Measurements from ENCODE around the gene CD200R1.

CD200R1 gene, protein sequence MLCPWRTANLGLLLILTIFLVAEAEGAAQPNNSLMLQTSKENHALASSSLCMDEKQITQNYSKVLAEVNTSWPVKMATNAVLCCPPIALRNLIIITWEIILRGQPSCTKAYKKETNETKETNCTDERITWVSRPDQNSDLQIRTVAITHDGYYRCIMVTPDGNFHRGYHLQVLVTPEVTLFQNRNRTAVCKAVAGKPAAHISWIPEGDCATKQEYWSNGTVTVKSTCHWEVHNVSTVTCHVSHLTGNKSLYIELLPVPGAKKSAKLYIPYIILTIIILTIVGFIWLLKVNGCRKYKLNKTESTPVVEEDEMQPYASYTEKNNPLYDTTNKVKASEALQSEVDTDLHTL

DNA sequence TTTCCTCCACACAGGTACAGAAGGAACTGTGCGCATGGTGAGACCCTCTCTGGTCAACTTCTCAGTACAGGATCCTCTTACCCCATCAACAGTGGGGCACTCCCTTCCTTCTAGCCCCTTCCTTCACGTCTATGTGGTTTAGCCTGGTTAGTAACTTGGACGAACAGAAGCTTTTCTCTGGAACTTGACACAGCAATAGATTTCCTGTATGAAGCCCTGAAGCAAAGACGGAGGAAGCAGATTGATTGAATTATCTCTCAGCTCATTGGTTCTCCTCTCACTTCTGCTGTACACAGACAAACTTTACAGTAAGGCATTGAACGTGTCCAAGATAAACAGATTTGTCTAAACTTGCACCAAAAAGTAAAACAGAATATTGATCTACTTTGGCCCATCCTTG is at the start of gene CD200R1:
Gene CD200R1, minus strand, starts transcription at position 210 of the 400 bp plus-strand sequence. CDS start 246 bp downstream, outside the sequence.
- Histone ChIP-seq H3K36me3 (ENCODE audit: control insufficient read depth, insufficient read depth, low read length) (no peaks in the 10 kb centered on the region), H3K4me3 (ENCODE audit: low read length) (no peak within 1 kb of the TSS), H3K4me1 (ENCODE audit: control insufficient read depth, insufficient read depth, low read length) (no peaks in the 10 kb centered on the region), H3K27ac (ENCODE audit: low read length) (no peak within 1 kb of the TSS), H3K27me3 (ENCODE audit: control insufficient read depth, insufficient read depth, low read length) (no peaks in the 10 kb centered on the region), H3K9me3 (ENCODE audit: control insufficient read depth, insufficient read depth, low read length) (no peaks in the 10 kb centered on the region)
- DNase-seq (ENCODE audit: low read depth, low spot score) = no peak
- no CpG with 5 or more reads among the region's 5 CpGs for WGBS (ENCODE audit: insufficient coverage, insufficient read length)

DNA sequence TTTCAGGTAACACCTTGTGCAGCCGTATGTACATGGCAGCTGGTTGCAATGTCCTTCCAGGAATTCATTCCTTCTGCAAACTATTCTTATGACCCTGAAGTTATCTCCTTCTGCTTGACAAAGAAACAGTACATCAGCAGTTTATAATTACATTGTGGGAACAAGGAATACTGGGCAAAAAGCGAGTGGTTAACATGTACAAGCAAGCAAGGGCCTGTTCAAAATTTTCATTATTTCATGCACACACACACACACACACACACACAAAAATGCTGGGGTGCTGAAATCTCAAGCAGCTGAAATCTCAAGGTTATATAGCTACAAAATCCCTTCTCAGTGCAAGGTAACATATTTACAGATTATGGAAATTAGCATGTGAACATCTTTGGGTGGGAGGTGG is 46.6 kb upstream of the CD200R1 start:
- no peaks in the 10 kb centered on the region for H3K27me3 ChIP-seq (ENCODE audit: control insufficient read depth, insufficient read depth, low read length)
- DNase-seq (ENCODE audit: low read depth, low spot score) = no peak
- no peak overlapping the region for H3K27ac ChIP-seq (ENCODE audit: low read length)
- no peaks in the 10 kb centered on the region for H3K9me3 ChIP-seq (ENCODE audit: control insufficient read depth, insufficient read depth, low read length)
- H3K4me1 ChIP-seq (ENCODE audit: control insufficient read depth, insufficient read depth, low read length) = no peaks in the 10 kb centered on the region
- no peak overlapping the region for H3K4me3 ChIP-seq (ENCODE audit: low read length)
- WGBS (ENCODE audit: insufficient coverage, insufficient read length) = no CpG with 5 or more reads among the region's 2 CpGs
- H3K36me3 ChIP-seq (ENCODE audit: control insufficient read depth, insufficient read depth, low read length) = no peaks in the 10 kb centered on the region

DNA sequence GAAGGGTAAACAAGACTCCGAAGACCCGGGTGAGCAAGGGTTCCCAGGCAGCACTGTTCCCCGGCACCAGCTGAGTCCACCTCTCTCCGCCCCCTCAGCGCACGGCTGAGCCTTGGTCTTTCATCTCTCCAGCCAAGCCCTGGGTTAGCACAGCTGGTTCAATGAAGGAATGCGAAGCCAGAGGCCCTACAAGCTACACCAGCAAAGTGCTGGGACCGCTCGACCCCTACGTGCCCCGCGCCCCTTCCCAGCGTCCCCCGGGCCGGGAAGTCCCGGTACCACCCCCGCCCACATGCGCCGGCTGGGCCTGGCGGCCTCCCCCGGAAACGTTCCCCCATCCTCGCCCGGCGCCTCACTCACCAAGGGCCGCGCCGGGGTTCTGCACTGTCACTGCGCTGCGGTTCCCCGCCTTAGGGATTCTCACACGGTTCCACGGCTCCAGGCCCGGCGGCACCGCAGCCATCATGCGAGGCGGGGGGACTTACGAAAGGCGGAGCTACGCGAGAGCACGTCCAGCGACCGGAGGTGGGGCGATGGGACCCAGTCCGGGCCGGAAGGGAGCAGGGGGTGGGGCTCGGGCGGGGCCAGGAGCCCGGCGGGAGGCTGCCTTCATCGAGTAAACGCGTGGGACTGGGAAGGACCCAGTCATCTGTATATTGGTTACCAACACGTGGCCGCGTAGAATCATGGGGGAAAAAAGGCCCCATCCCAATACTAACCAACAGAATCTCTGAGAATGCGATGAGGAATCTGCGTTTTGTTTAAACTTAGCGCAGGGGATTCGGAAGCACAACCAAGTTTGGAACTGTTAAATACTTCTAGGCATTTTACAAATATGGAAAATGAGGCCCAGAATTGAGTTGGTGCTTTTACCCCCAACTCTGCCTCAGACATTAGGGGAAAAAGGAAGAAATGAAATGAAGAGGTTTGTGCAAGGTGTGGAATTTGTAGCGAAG is 44.6 kb upstream of the CD200R1 start:
- Histone ChIP-seq H3K9me3 (ENCODE audit: control insufficient read depth, insufficient read depth, low read length) (no peaks in the 10 kb centered on the region), H3K4me3 (ENCODE audit: low read length) (peak overlapping the region; percentile 89; the same call in 1 of the 2 replicates), H3K36me3 (ENCODE audit: control insufficient read depth, insufficient read depth, low read length) (no peaks in the 10 kb centered on the region; the same call in 1 of the 2 replicates), H3K4me1 (ENCODE audit: control insufficient read depth, insufficient read depth, low read length) (no peaks in the 10 kb centered on the region), H3K27me3 (ENCODE audit: control insufficient read depth, insufficient read depth, low read length) (no peaks in the 10 kb centered on the region), H3K27ac (ENCODE audit: low read length) (no peak overlapping the region)
- peak; percentile 74 for DNase-seq (ENCODE audit: low read depth, low spot score)
- 100% methylated on average over 1 of the region's 63 CpGs for WGBS (ENCODE audit: insufficient coverage, insufficient read length)

DNA sequence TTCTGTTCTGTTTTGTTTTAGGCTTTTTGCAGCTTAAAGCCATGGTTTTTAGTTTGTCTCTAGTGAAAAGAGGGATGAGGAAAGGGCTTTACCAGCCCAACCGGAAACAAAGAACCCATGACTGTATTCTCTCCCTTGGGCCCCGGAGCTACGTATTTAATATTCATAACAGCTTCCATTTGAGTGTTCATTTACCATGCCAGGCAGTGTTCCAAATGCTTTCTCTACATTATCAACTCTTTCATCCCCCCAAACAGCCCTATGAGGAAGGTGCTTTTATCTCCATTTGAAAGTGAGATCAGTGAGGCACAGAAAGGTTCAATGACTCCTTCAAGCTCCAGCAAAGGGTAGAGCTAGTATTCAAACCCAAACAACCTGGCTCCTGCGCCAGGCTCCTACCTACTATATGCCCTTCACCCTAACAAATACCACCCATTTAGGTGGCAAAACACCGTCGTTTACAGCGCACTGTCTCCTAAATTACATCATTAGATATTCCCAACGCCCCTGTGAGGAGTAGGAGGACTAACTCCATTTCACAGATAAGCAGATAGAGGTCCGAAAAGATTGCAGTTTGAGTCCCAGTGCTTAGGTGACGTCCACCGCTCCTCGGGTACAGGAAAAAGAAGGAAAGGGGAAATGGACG is 43.8 kb upstream of the CD200R1 start:
- H3K27me3 ChIP-seq (ENCODE audit: control insufficient read depth, insufficient read depth, low read length) = no peaks in the 10 kb centered on the region
- H3K36me3 ChIP-seq (ENCODE audit: control insufficient read depth, insufficient read depth, low read length) = no peaks in the 10 kb centered on the region; the same call in 1 of the 2 replicates
- H3K9me3 ChIP-seq (ENCODE audit: control insufficient read depth, insufficient read depth, low read length) = no peaks in the 10 kb centered on the region
- no peaks in the 10 kb centered on the region for H3K4me1 ChIP-seq (ENCODE audit: control insufficient read depth, insufficient read depth, low read length)
- no CpG with 5 or more reads among the region's 13 CpGs for WGBS (ENCODE audit: insufficient coverage, insufficient read length)
- H3K27ac ChIP-seq (ENCODE audit: low read length) = no peak overlapping the region
- peak overlapping the region; percentile 89; the same call in 1 of the 2 replicates for H3K4me3 ChIP-seq (ENCODE audit: low read length)
- no peak for DNase-seq (ENCODE audit: low read depth, low spot score)

DNA sequence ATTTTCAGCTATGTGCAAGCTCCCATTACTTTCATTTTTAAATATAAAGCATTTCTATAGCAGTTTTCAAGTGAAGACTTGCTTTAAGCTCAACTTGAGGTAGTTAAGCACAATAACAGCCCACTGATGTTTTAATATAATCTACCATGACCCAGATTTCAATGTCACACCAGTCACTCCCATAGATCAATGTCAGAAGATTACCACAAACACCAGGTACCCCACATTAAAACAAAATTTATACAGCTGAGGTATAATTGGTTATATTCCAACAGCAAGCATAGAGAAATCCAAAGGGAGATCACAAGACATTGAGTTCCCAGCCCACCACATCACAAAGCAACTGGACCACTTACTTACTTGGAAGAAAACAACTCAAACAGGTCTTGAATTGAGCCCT is 38.7 kb upstream of the CD200R1 start:
- DNase-seq (ENCODE audit: low read depth, low spot score) = no peak
- H3K36me3 ChIP-seq (ENCODE audit: control insufficient read depth, insufficient read depth, low read length) = peaks cover 5% of the 10 kb centered on the region; the same call in 1 of the 2 replicates

DNA sequence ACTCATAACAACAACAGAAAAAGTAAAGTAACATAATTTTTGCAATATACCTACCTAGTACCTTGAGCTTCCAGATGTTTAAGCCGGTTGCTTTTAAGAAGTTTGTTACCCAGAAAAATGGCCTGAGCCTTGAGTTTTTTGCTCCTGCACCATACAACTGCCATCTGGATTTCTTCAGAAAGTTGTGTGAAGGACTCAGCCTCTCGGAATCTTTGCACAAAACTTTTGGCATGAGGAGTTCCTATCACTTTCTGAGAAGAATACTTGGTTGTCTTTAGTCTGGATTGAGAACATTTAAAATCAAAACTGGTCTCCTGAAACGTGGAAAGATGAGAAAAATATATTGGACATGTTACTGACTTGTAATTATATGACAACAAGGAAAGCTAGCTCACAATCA is 33.2 kb upstream of the CD200R1 start:
- no peaks in the 10 kb centered on the region for H3K9me3 ChIP-seq (ENCODE audit: control insufficient read depth, insufficient read depth, low read length)
- H3K27ac ChIP-seq (ENCODE audit: low read length) = no peak overlapping the region
- WGBS (ENCODE audit: insufficient coverage, insufficient read length) = no CpG with 5 or more reads among the region's 3 CpGs
- peaks cover 20% of the 10 kb centered on the region for H3K36me3 ChIP-seq (ENCODE audit: control insufficient read depth, insufficient read depth, low read length)
- no peak overlapping the region for H3K4me3 ChIP-seq (ENCODE audit: low read length)
- no peak for DNase-seq (ENCODE audit: low read depth, low spot score)
- H3K4me1 ChIP-seq (ENCODE audit: control insufficient read depth, insufficient read depth, low read length) = no peaks in the 10 kb centered on the region
- no peaks in the 10 kb centered on the region for H3K27me3 ChIP-seq (ENCODE audit: control insufficient read depth, insufficient read depth, low read length)

More for the DNA sequence above, 38.7 kb upstream of the CD200R1 start:
- Histone ChIP-seq H3K27me3 (ENCODE audit: control insufficient read depth, insufficient read depth, low read length) (no peaks in the 10 kb centered on the region), H3K4me3 (ENCODE audit: low read length) (no peak overlapping the region), H3K9me3 (ENCODE audit: control insufficient read depth, insufficient read depth, low read length) (no peaks in the 10 kb centered on the region), H3K4me1 (ENCODE audit: control insufficient read depth, insufficient read depth, low read length) (no peaks in the 10 kb centered on the region), H3K27ac (ENCODE audit: low read length) (no peak overlapping the region)

DNA sequence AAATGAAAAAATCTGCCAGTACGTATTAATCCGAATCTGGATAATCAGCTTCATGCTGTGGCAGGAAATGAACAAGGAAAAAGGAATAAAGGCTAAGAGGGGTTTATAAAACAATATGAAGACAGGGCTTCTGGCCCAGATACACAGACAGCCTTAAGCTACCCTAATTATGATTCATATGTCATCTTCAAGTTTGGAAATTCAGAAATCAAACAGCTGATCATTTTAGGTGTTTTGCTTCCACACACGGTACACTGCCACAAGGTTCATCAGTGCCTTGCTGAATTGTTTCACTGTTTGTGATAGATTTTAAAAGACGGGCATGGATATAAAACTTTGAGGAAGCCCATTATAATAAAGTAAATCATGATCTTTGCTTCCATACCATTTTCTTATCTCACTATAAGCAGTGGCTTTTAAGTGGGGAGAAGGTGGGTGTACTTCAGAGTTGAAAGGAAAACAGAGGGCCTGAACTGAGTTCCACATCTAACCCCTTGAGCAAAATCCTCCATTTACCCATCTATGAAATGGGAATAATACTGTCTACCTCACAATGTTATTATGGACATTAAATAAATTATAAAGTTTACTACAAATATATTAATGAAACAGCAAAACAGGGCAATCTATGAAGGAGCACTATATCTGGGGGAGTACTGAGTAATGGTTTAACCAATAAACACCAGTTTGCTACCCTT is 31.6 kb upstream of the CD200R1 start:
- no CpG with 5 or more reads among the region's 4 CpGs for WGBS (ENCODE audit: insufficient coverage, insufficient read length)
- no peaks in the 10 kb centered on the region for H3K9me3 ChIP-seq (ENCODE audit: control insufficient read depth, insufficient read depth, low read length)
- H3K36me3 ChIP-seq (ENCODE audit: control insufficient read depth, insufficient read depth, low read length) = peaks cover 15% of the 10 kb centered on the region
- H3K27me3 ChIP-seq (ENCODE audit: control insufficient read depth, insufficient read depth, low read length) = no peaks in the 10 kb centered on the region
- H3K4me3 ChIP-seq (ENCODE audit: low read length) = no peak overlapping the region
- no peak overlapping the region for H3K27ac ChIP-seq (ENCODE audit: low read length)
- no peak for DNase-seq (ENCODE audit: low read depth, low spot score)
- H3K4me1 ChIP-seq (ENCODE audit: control insufficient read depth, insufficient read depth, low read length) = no peaks in the 10 kb centered on the region

DNA sequence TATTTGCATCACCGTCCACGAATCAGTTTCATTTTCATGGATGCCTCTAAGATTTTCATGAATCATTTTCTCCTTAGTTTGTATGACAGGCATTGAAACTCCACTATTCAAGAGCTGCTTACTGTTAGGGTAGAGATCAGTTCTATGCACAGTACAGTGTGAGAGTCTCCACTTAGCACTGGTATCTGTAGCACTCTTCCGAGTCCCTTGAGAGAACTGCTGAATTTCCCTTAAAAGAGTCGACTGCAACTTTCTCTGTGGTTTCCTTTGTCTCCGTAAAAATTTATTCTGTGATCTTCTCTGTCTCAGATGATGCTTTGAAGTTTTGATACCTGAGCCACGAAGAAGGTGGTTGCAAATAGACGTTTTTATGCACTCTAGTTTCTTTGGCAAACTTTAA is 30.7 kb upstream of the CD200R1 start:
- Histone ChIP-seq H3K4me3 (ENCODE audit: low read length) (no peak overlapping the region), H3K4me1 (ENCODE audit: control insufficient read depth, insufficient read depth, low read length) (no peaks in the 10 kb centered on the region), H3K9me3 (ENCODE audit: control insufficient read depth, insufficient read depth, low read length) (no peaks in the 10 kb centered on the region), H3K27me3 (ENCODE audit: control insufficient read depth, insufficient read depth, low read length) (no peaks in the 10 kb centered on the region), H3K36me3 (ENCODE audit: control insufficient read depth, insufficient read depth, low read length) (peaks cover 15% of the 10 kb centered on the region), H3K27ac (ENCODE audit: low read length) (no peak overlapping the region)
- no CpG with 5 or more reads among the region's 7 CpGs for WGBS (ENCODE audit: insufficient coverage, insufficient read length)
- DNase-seq (ENCODE audit: low read depth, low spot score) = no peak

DNA sequence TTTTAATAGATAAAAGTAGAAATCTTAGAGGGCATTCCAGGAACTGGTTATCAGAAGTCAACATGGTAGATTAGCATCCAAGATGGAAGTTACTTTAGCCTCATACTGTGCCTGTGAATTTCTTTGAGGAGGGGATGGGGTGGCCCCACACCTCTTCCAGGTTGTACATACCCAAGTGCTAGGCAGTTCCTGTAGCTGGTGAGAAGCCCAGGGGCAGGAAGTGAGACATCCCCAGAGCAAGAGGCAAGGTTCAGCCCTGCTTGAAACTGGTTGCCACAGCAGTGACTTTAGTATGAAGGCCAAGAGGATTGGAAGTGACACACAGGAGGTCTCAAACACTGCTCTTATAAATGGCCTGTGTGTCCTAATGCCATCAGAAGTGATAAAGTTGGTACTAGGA is 27.8 kb upstream of the CD200R1 start:
- Histone ChIP-seq H3K27ac (ENCODE audit: low read length) (no peak overlapping the region), H3K9me3 (ENCODE audit: control insufficient read depth, insufficient read depth, low read length) (no peaks in the 10 kb centered on the region), H3K4me1 (ENCODE audit: control insufficient read depth, insufficient read depth, low read length) (no peaks in the 10 kb centered on the region), H3K36me3 (ENCODE audit: control insufficient read depth, insufficient read depth, low read length) (peaks cover 14% of the 10 kb centered on the region), H3K27me3 (ENCODE audit: control insufficient read depth, insufficient read depth, low read length) (no peaks in the 10 kb centered on the region), H3K4me3 (ENCODE audit: low read length) (no peak overlapping the region)
- DNase-seq (ENCODE audit: low read depth, low spot score) = no peak

DNA sequence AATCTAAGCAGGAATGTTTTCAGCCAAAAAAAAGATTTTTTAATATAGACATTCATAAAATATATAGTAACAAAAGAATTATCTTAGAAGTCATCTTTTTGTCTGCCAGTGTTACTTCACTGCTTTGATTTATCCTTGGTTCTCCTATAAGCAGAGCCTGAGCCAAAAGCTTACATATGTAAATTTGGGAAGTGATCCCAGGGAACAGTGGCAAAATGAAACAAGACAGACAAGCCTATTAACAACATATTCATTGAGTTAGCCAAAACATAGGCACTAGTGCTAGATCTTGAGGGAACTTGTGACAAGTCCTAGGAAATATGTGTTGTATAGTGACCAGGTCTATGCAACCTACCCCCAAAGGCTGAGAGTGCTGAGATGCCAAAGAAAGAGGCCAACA is 27.1 kb upstream of the CD200R1 start:
- Histone ChIP-seq H3K27me3 (ENCODE audit: control insufficient read depth, insufficient read depth, low read length) (no peaks in the 10 kb centered on the region), H3K4me1 (ENCODE audit: control insufficient read depth, insufficient read depth, low read length) (no peaks in the 10 kb centered on the region), H3K9me3 (ENCODE audit: control insufficient read depth, insufficient read depth, low read length) (no peaks in the 10 kb centered on the region), H3K4me3 (ENCODE audit: low read length) (no peak overlapping the region), H3K36me3 (ENCODE audit: control insufficient read depth, insufficient read depth, low read length) (peaks cover 11% of the 10 kb centered on the region; the same call in 1 of the 2 replicates), H3K27ac (ENCODE audit: low read length) (no peak overlapping the region)
- DNase-seq (ENCODE audit: low read depth, low spot score) = no peak

All from iPS DF 6.9 (cell line).